ENCODE measurements around the gene ESPN. TPM values are rescaled to one million over a fixed set of nuclear protein-coding genes. Genes with fewer than 3 reads are reported as not detected.

The ESPN gene
- total and polyA plus RNA-seq, 2 of the 8 experiments (the other 6 are each of a cell fraction or from before 2014, with no cell fraction given): 5.2 to 16.3 TPM

GRCh38 chr1:6416295-6416656, 8.3 kb upstream of the ESPN start:
- peak overlapping the region; percentile 77; the same call in 1 of the 2 replicates for H2BK12ac ChIP-seq (ENCODE audit: low read depth, low read length)
- CTCF ChIA-PET (ENCODE audit: partially characterized antibody): interaction anchor here (1.1 to 58.4 kb wide), 7 partner anchors 11 to 209 kb away, joined by 3 to 1769 read pairs (median 20); no protein-coding TSS in a partner anchor
- no peak overlapping the region for H3K56ac ChIP-seq (replicated peaks; ENCODE audit: insufficient read length, low read depth, low read length)
- H3K9me3 ChIP-seq (ENCODE audit: insufficient read depth in 2 of 2, low read depth in 1 of 2, low read length in 1 of 2): no peaks in the 10 kb centered on the region
- no peak overlapping the region for H3K9ac ChIP-seq (replicated peaks in 1 of 4; ENCODE audit: extremely low read depth in 1 of 4, low read depth in 3 of 4, low read length in 3 of 4)
- POLR2A ChIA-PET (ENCODE audit: partially characterized antibody): no interaction called here
- no peak overlapping the region for H2BK20ac ChIP-seq (ENCODE audit: low read length)
- no peak overlapping the region for H2BK5ac ChIP-seq (ENCODE audit: low read depth, low read length)
- H3K4ac ChIP-seq (replicated peaks; ENCODE audit: insufficient read length, low read depth, low read length): no peak overlapping the region
- peaks cover 11% of the 10 kb centered on the region; the same call in 1 of the 2 replicates for H3K23me2 ChIP-seq (ENCODE audit: low read depth, low read length)
- no peak overlapping the region for H3K18ac ChIP-seq (ENCODE audit: extremely low read depth, low read length)
- H3K36me3 ChIP-seq (ENCODE audit: control insufficient read depth in 2 of 4, insufficient read depth in 4 of 4, low read length in 3 of 4): peaks cover 0 to 8% (median 0%) of the 10 kb centered on the region in 4 experiments; a peak in 1 of 8 replicates
- peaks cover 0 to 5% of the 10 kb centered on the region in 2 experiments for H4K20me1 ChIP-seq (replicated peaks in 1 of 2; ENCODE audit: control insufficient read depth in 1 of 2, insufficient read depth in 2 of 2, low read length in 2 of 2)
- no peak overlapping the region for H2BK15ac ChIP-seq (ENCODE audit: low read length)
- no peak overlapping the region for H4K91ac ChIP-seq (replicated peaks; ENCODE audit: insufficient read length, low read length)
- H2BK120ac ChIP-seq (replicated peaks; ENCODE audit: low read depth, low read length): no peak overlapping the region
- 94% methylated on average over 8 of the region's 8 CpGs; no CpG with 5 or more reads in 1 of the 2 experiments for WGBS, 2 experiments (ENCODE audit: extremely low coverage in 1 of 2, insufficient coverage in 1 of 2, insufficient read length in 1 of 2, insufficient replicate concordance in 2 of 2, low coverage in 1 of 2, low lambda C conversion rate in 2 of 2, missing lambda C conversion rate in 1 of 2)
- H3K27ac ChIP-seq (ENCODE audit: low read depth, low read length): no peak overlapping the region
- H3K79me1 ChIP-seq (ENCODE audit: low read depth, low read length): no peaks in the 10 kb centered on the region
- H2AFZ ChIP-seq (ENCODE audit: low read length): no peak overlapping the region
- FAIRE-seq: no peak
- H4K8ac ChIP-seq (ENCODE audit: extremely low read depth, insufficient read depth, low read length): no peak overlapping the region
- H3K14ac ChIP-seq (ENCODE audit: insufficient read length): no peak overlapping the region
- peak overlapping the region; percentile 28; the same call in 1 of the 2 replicates for H2AK5ac ChIP-seq (ENCODE audit: low read depth, low read length)
- peaks cover 46 to 70% (median 69%) of the 10 kb centered on the region in 4 experiments for H3K27me3 ChIP-seq (replicated peaks in 1 of 4; ENCODE audit: control insufficient read depth in 3 of 4, extremely low read depth in 1 of 4, insufficient read depth in 3 of 4, low read length in 3 of 4)
- H3K4me3 ChIP-seq (ENCODE audit: extremely low read depth in 1 of 4, insufficient read depth in 2 of 4, low read depth in 3 of 4, low read length in 4 of 4): no peak overlapping the region
- H3K79me2 ChIP-seq (ENCODE audit: control insufficient read depth in 1 of 2, insufficient read depth in 2 of 2, low read length in 2 of 2): no peaks in the 10 kb centered on the region
- no peak overlapping the region for H3K23ac ChIP-seq (ENCODE audit: insufficient read length)
- no peak overlapping the region for H4K5ac ChIP-seq (ENCODE audit: insufficient read length, low read depth, low read length)
- no peak for DNase-seq (ENCODE audit: low read depth in 1 of 2, low spot score in 2 of 2)
- H3K4me1 ChIP-seq (replicated peaks in 1 of 4; ENCODE audit: control insufficient read depth in 3 of 4, insufficient read depth in 4 of 4, low read length in 3 of 4): peaks cover 6 to 22% (median 10%) of the 10 kb centered on the region in 4 experiments
- no peak overlapping the region for H3K4me2 ChIP-seq (ENCODE audit: insufficient read depth in 1 of 2, low read depth in 2 of 2, low read length in 2 of 2)
- TF ChIP-seq ASH2L (IDR thresholded peaks at IDR 0.05; ENCODE audit: low read length) (no peak), SP4 (IDR thresholded peaks at IDR 0.05; ENCODE audit: low read length) (no peak), GABPA (IDR thresholded peaks at IDR 0.05; ENCODE audit: borderline replicate concordance, insufficient read depth, low read length) (no peak), ZNF274 (IDR thresholded peaks at IDR 0.05; ENCODE audit: borderline replicate concordance, extremely low read depth, low read length) (no peak), TEAD4 (IDR thresholded peaks at IDR 0.05; ENCODE audit: low read depth, low read length) (no peak), POU5F1 (IDR thresholded peaks at IDR 0.05; ENCODE audit: low read depth, low read length) (no peak), TBP (IDR thresholded peaks at IDR 0.05; ENCODE audit: low read depth, low read length) (no peak), EGR1 (IDR thresholded peaks at IDR 0.05; ENCODE audit: borderline replicate concordance, low read depth, low read length) (no peak), CBX8 (IDR thresholded peaks at IDR 0.05; ENCODE audit: borderline replicate concordance, low read depth, low read length) (no peak), POLR2A (IDR thresholded peaks at IDR 0.05; ENCODE audit: control extremely low read depth in 1 of 2, low read depth in 2 of 2, low read length in 2 of 2) (no peak), CTBP2 (IDR thresholded peaks at IDR 0.05; ENCODE audit: borderline replicate concordance, insufficient read depth, insufficient read length, low read length) (no peak), GTF2F1 (IDR thresholded peaks at IDR 0.05; ENCODE audit: borderline replicate concordance, low read depth, low read length) (no peak), SUZ12 (IDR thresholded peaks at IDR 0.05; ENCODE audit: low read length) (no peak), RBBP5 (IDR thresholded peaks at IDR 0.05; ENCODE audit: borderline replicate concordance, low read depth, low read length) (no peak), E2F6 (IDR thresholded peaks at IDR 0.05) (no peak)

Measured in H1 (cell line).